ENCODE results near the gene SUN1. TPM values are rescaled to one million over a fixed set of nuclear protein-coding genes. Genes with fewer than 3 reads are reported as not detected.

SUN1 gene
- total and polyA plus RNA-seq, 2 of the 8 experiments (the other 6 are each of a cell fraction or from before 2014, with no cell fraction given) = 108 to 158 TPM

- TF ChIP-seq RFX5 (IDR thresholded peaks at IDR 0.05; ENCODE audit: borderline replicate concordance, low read depth, low read length) = no peak
- TF ChIP-seq, protein P1, sequence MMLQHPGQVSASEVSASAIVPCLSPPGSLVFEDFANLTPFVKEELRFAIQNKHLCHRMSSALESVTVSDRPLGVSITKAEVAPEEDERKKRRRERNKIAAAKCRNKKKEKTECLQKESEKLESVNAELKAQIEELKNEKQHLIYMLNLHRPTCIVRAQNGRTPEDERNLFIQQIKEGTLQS (IDR thresholded peaks at IDR 0.05; ENCODE audit: insufficient read depth, low read depth, low read length) = no peak
Measured at GRCh38 chr7:883055-884021, 51.1 kb downstream of the SUN1 start (continued).
